Stomach smooth muscle (tissue), 2 donors: ENCODE data around the gene KLHL26.

Experiments
- H3K27ac ChIP-seq: one replicate; pipeline ENCODE4 v1.7.0; 2013; ENCODE audit warnings: mild to moderate bottlenecking, low read length, inconsistent platforms
- H3K27me3 ChIP-seq, 2 donors: one replicate each; pipeline ENCODE4 v1.7.0; 2013; ENCODE audit warnings: low read length in 2 of 2; ENCODE audit not compliant: insufficient read depth in 2 of 2, control insufficient read depth in 1 of 2
- H3K36me3 ChIP-seq, 2 donors: one replicate each; pipeline ENCODE4 v1.7.0; 2013; ENCODE audit warnings: low read length in 2 of 2; ENCODE audit not compliant: control insufficient read depth in 2 of 2, insufficient read depth in 2 of 2
- H3K4me1 ChIP-seq: one replicate; pipeline ENCODE4 v1.7.0; 2013; ENCODE audit warnings: low read length; ENCODE audit not compliant: control insufficient read depth, insufficient read depth
- H3K4me3 ChIP-seq, 2 donors: one replicate each; pipeline ENCODE4 v1.7.0; 2013; ENCODE audit warnings: low read length in 2 of 2
- H3K9ac ChIP-seq, 2 donors: one replicate each; pipeline ENCODE4 v1.7.0; 2013; ENCODE audit warnings: low read length in 2 of 2, mild to moderate bottlenecking in 1 of 2
- H3K9me3 ChIP-seq, 2 donors: one replicate each; pipeline ENCODE4 v1.7.0; 2013; ENCODE audit warnings: low read length in 2 of 2; ENCODE audit not compliant: control insufficient read depth in 2 of 2
- donor health status: healthy.
- donor health status: Pancreatic carcinoma.

Gene KLHL26

GRCh38 chr19:18617562-18617961, 19.3 kb upstream of the KLHL26 start:
- Histone ChIP-seq H3K4me3 (no peak overlapping the region), H3K9me3 (no peaks in the 10 kb centered on the region), H3K27me3 (peaks cover 28 to 32% of the 10 kb centered on the region in 2 donors), H3K36me3 (no peaks in the 10 kb centered on the region), H3K9ac (no peak overlapping the region), H3K27ac (no peak overlapping the region), H3K4me1 (peaks cover 8% of the 10 kb centered on the region)

GRCh38 chr19:18618236-18618635, 18.6 kb upstream of the KLHL26 start:
- no peaks in the 10 kb centered on the region for H3K36me3 ChIP-seq
- H3K9me3 ChIP-seq: no peaks in the 10 kb centered on the region
- H3K27ac ChIP-seq: no peak overlapping the region
- no peak overlapping the region for H3K9ac ChIP-seq
- no peak overlapping the region for H3K4me3 ChIP-seq
- peaks cover 26% of the 10 kb centered on the region in 2 donors for H3K27me3 ChIP-seq
- H3K4me1 ChIP-seq: peaks cover 2% of the 10 kb centered on the region

DNA sequence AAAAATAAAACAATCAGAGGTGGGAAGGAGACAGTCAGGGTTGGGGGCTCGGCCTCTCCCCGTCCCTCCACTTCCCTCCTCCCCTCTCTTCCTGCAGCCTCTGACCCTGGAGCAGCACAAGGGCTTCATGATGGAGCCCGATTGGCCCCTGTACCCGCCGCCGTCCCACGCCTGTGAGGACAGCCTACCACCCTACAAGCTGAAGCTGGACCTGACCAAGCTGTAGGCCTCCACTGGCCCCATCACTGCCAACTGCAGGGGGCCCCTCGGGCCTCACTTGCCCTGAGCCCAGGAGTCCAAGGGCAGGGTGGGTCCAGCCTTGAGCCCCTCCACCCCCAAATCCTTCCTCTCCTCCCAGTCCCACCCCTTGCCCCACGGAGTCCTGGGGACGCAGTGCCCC, 16.5 kb upstream of the KLHL26 start:
- Histone ChIP-seq H3K4me1 (no peaks in the 10 kb centered on the region), H3K9me3 (no peaks in the 10 kb centered on the region), H3K36me3 (no peaks in the 10 kb centered on the region), H3K9ac (no peak overlapping the region), H3K4me3 (no peak overlapping the region), H3K27ac (no peak overlapping the region), H3K27me3 (peaks cover 11 to 14% of the 10 kb centered on the region in 2 donors)

GRCh38 chr19:18620902-18621301, 15.9 kb upstream of the KLHL26 start:
- H3K27me3 ChIP-seq: peaks cover 9 to 14% of the 10 kb centered on the region in 2 donors
- no peak overlapping the region for H3K9ac ChIP-seq
- no peaks in the 10 kb centered on the region for H3K36me3 ChIP-seq
- H3K9me3 ChIP-seq: no peaks in the 10 kb centered on the region
- no peak overlapping the region for H3K27ac ChIP-seq
- no peaks in the 10 kb centered on the region for H3K4me1 ChIP-seq
- H3K4me3 ChIP-seq: no peak overlapping the region

GRCh38 chr19:18626906-18627305, 9.9 kb upstream of the KLHL26 start:
- Histone ChIP-seq H3K9ac (no peak overlapping the region), H3K36me3 (no peaks in the 10 kb centered on the region), H3K27me3 (peaks cover 0 to 3% of the 10 kb centered on the region in 2 donors), H3K4me3 (no peak overlapping the region), H3K4me1 (no peaks in the 10 kb centered on the region), H3K27ac (no peak overlapping the region), H3K9me3 (no peaks in the 10 kb centered on the region)

GRCh38 chr19:18629166-18630088, 7.4 kb upstream of the KLHL26 start:
- Histone ChIP-seq H3K27ac (no peak overlapping the region), H3K27me3 (peaks cover 0 to 3% of the 10 kb centered on the region in 2 donors), H3K4me3 (no peak overlapping the region), H3K9me3 (no peaks in the 10 kb centered on the region), H3K9ac (no peak overlapping the region), H3K4me1 (no peaks in the 10 kb centered on the region), H3K36me3 (no peaks in the 10 kb centered on the region)

- no peaks in the 10 kb centered on the region for H3K9me3 ChIP-seq
- H3K27ac ChIP-seq: no peak overlapping the region
- H3K27me3 ChIP-seq: peaks cover 0 to 3% of the 10 kb centered on the region in 2 donors
- H3K36me3 ChIP-seq: no peaks in the 10 kb centered on the region
- H3K4me3 ChIP-seq: no peak overlapping the region
- H3K9ac ChIP-seq: no peak overlapping the region
- peaks cover 17% of the 10 kb centered on the region for H3K4me1 ChIP-seq
Observed at GRCh38 chr19:18633321-18633720, 3.5 kb upstream of the KLHL26 start.

DNA sequence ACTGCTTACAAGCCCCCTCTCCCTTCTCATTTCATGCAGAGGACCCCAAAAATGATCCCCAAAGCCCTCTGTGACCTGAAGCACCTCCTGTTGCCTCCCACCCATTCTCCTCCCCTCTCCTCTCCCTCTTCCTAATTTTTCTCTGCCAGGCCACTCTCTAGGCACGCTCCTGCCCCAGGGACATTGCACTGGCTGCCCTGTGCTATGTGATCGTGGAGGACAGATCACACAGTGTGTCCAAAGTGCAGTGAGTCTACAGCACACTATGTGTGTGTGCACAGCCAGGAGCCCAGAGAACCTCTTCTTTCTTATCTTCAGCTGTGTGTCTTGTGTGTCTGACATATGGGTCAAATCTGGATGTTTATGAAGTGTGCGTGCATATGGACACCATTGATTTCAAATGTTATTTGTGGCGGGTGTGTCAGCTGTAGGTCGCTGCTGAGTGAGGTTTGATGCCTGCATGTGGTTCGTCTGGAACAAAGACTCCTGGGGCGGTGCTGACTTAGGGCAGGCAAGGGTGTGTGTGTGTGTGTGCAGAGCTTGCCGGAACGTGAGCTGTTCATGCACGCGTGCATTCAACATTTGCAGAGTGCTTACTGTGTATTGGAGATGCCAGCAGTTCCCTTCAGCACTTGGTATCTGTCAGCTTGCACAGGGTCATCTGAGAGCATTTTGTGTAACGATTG, 2.1 kb upstream of the KLHL26 start:
- no peak overlapping the region for H3K27ac ChIP-seq
- H3K36me3 ChIP-seq: no peaks in the 10 kb centered on the region
- H3K4me1 ChIP-seq: peaks cover 18% of the 10 kb centered on the region
- no peaks in the 10 kb centered on the region for H3K27me3 ChIP-seq
- H3K9ac ChIP-seq: no peak overlapping the region
- H3K9me3 ChIP-seq: no peaks in the 10 kb centered on the region
- no peak overlapping the region for H3K4me3 ChIP-seq

DNA sequence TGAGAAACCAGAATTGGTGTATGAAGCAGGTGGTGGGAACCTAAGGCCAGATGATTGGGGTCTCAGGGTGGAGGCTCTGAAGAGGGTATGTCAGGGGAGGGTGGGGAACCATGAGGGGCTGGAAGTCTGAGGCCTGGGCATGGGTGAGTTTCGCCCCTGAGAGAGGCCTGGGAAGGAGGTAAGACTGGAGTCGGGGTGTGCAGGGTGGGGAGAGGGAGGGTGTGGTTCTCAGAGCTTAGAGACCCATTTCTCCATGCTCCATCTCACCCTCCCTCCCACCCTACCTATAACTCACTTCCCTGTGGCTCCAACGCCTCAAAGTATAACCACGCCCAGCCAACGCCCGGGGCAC, 1.0 kb upstream of the KLHL26 start:
- Histone ChIP-seq H3K9ac (no peak overlapping the region), H3K4me3 (no peak overlapping the region), H3K27ac (no peak overlapping the region), H3K4me1 (peaks cover 21% of the 10 kb centered on the region), H3K9me3 (no peaks in the 10 kb centered on the region), H3K27me3 (no peaks in the 10 kb centered on the region), H3K36me3 (no peaks in the 10 kb centered on the region)

DNA sequence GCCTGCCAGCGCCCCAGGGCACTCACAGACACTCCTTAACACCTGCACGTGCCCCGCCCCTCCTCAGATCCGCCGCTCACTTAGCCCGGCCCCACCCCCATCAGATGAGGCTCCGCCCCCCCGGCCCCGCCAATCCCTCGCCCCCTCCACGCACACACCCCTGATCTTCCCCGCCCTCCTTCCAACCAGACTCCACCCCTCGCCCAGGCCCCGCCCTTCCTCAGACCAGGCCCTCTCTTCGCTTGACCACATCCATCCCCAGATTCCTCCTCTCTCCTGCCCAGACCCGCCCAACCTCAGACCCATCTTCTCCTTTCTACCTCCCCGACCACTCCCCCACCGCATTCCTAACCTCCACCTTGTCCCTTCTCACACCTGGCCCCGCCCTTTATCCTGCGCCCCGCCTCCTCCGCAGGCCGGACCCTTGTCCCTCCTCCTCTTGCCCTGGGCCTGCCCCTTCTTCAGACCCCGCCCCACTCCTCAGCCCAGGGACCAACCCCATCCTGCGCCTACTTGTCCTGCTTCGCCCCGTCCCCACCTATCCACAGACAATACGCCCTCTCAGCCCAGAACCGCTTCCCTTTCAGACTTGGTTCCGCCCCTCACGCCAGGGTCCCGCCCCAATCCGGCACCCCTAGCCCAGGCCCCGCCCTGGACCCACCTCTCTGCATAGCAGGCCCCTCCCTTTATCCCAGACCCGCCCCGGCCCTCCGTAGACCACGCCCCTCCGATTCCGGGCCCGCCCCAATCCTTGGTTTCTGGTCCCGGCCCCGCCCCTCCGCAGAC, 452 bp upstream of the KLHL26 start:
- H3K9ac ChIP-seq: peak overlapping the region in 1 of 2 donors; percentile 42
- no peak overlapping the region for H3K27ac ChIP-seq
- H3K4me1 ChIP-seq: peaks cover 21% of the 10 kb centered on the region
- H3K4me3 ChIP-seq: peak overlapping the region; percentile 63 to 88
- no peaks in the 10 kb centered on the region for H3K9me3 ChIP-seq
- no peaks in the 10 kb centered on the region for H3K27me3 ChIP-seq
- H3K36me3 ChIP-seq: no peaks in the 10 kb centered on the region
